HG02885 (cell line): Measurements from ENCODE around the gene PCGF6.

Experiments
- ATAC-seq: cut with Tn5 transposase; IDR thresholded peaks from one replicate; pipeline ENCODE4 v1.9.1; 2021; ENCODE audit warnings: mild to moderate bottlenecking; ENCODE audit not compliant: unreplicated experiment, poor library complexity

PCGF6 gene

DNA sequence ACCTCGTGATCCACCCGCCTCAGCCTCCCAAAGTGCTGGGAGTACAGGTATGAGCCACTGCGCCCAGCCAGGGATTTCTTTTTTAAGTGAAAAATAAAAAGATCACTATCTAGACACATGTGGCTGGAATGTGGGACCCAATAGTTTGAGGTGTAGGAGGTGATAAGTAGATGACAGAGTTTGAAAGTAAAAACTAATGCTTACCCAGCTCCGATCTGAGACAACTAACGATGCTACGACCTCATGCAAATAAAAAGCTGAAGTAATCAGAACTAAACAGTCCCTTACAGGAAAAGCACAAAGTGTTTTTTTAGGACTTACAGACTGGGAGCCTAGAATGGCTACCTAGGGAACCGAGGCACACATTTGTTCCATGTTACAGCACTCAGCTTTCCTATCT, 23.0 kb downstream of the PCGF6 start:
- no peak for ATAC-seq

DNA sequence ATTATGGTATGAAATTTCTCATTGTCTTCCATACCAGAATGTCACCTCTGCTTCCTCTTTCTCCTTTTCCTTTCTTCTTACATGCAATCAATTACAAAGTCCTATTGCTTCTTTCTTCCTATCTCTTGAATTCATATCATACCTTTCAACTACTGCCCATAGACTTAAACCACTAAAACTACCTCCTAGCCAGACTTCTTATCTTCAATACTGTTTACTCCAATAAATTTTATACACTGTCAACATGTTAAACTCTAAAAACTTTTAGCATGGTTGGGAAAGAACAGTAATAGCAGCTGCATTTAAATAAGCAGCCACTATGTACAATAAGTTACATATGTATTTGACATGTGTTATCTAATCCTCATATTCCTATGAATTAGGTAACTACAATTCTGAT, 34.9 kb downstream of the PCGF6 start:
- ATAC-seq: no peak

- no peak for ATAC-seq
Observed at GRCh38 chr10:103310197-103310596, 40.7 kb downstream of the PCGF6 start.

GRCh38 chr10:103307594-103307993, 43.3 kb downstream of the PCGF6 start:
- no peak for ATAC-seq

- no peak for ATAC-seq
Observed at GRCh38 chr10:103295374-103296015, 55.4 kb downstream of the PCGF6 start.

- no peak for ATAC-seq
Observed at GRCh38 chr10:103291588-103291987, 59.4 kb downstream of the PCGF6 start.

DNA sequence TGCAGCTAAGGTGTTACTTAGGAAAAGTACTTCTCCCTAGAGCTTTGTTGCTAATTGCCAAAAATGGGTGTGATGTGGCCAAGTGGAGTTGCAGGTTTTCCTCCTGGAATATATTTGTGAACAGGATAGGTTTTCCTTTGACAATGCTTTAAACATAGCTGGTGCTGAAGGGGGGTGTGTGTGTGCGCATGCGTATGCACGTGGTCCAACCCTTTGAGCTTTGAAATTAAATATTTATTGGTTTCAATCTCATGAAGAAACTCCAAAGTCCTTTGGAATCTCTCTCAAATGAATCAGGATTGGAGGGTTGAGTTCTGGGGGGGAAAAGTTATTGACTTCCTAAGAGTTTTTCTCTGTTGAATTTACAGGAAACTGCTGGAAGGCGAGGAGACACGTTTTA, 62.9 kb downstream of the PCGF6 start:
- ATAC-seq: no peak

DNA sequence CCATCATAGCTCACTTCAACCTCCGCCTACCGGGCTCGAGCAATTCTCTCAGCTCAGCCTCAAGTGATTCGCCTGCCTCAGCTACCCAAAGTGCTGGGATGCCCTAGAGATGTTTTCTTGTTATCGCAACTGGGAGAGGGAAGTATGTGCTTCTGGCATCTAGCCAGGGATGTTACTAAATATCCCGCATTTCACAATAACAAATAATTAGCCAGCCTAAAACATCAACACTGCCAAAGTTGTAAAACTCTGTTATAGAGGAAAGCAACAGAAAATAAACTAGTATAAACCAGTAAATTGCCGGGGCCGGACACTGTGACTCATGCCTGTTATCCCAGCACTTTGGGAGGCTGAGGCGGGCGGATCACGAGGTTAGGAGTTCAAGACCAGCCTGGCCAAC, 66.8 kb downstream of the PCGF6 start:
- no peak for ATAC-seq

GRCh38 chr10:103282961-103283360, 68.0 kb downstream of the PCGF6 start:
- ATAC-seq: no peak

DNA sequence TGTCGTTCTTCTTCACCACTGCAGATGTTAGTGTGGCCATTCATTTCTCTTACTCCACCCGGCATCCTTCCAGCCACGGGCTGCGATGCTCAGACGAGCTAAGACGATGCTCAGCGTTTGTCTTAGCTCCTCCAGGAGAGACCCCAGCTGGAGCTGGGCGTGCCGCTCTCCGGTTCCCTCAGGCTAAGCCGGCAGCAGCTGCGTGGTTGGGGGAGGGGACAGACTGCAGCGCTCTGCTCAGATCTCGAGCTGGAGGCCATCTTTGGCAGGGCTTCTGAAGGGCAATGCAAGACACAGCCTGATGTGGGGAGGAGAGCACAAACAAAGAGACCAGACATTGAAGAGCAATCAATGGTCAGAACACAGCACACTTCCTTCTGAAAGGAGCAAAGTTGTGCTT, 69.2 kb downstream of the PCGF6 start:
- ATAC-seq: no peak

- no peak for ATAC-seq
Observed at GRCh38 chr10:103280506-103280905, 70.4 kb downstream of the PCGF6 start.

GRCh38 chr10:103280031-103280430, 70.9 kb downstream of the PCGF6 start:
- ATAC-seq: no peak

GRCh38 chr10:103278862-103279298, 72.1 kb downstream of the PCGF6 start:
- ATAC-seq: no peak

GRCh38 chr10:103278537-103278823, 72.5 kb downstream of the PCGF6 start:
- ATAC-seq: no peak

- ATAC-seq: no peak
Observed at GRCh38 chr10:103277713-103278536, 73.0 kb downstream of the PCGF6 start.

DNA sequence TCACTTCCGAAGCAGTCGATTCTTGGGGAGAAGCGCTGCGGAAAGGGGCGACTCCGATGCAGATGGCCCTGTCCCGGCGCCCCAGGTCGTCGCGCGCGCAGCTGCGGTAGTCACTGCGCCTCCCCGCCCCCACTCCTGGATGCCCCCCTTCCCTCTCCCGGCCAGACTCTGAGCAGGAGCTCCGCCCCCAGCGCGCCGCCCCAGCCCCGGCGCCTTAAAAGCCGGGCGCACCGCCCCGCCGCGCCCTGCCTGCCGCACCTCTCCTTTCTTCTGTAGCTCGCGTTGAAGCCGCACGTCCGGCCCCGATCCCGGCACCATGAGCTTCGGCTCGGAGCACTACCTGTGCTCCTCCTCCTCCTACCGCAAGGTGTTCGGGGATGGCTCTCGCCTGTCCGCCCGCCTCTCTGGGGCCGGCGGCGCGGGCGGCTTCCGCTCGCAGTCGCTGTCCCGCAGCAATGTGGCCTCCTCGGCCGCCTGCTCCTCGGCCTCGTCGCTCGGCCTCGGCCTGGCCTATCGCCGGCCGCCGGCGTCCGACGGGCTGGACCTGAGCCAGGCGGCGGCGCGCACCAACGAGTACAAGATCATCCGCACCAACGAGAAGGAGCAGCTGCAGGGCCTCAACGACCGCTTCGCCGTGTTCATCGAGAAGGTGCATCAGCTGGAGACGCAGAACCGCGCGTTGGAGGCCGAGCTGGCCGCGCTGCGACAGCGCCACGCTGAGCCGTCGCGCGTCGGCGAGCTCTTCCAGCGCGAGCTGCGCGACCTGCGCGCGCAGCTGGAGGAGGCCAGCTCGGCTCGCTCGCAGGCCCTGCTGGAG, 73.8 kb downstream of the PCGF6 start, which contains the start of gene INA:
INA (plus strand) TSS at position 243 of the 817 bp plus-strand sequence; CDS start at position 317, 74 bp downstream.
- ATAC-seq: peak; percentile 52

GRCh38 chr10:103276251-103276895, 74.6 kb downstream of the PCGF6 start:
- ATAC-seq: no peak

GRCh38 chr10:103273041-103273441, 77.9 kb downstream of the PCGF6 start:
- no peak for ATAC-seq

DNA sequence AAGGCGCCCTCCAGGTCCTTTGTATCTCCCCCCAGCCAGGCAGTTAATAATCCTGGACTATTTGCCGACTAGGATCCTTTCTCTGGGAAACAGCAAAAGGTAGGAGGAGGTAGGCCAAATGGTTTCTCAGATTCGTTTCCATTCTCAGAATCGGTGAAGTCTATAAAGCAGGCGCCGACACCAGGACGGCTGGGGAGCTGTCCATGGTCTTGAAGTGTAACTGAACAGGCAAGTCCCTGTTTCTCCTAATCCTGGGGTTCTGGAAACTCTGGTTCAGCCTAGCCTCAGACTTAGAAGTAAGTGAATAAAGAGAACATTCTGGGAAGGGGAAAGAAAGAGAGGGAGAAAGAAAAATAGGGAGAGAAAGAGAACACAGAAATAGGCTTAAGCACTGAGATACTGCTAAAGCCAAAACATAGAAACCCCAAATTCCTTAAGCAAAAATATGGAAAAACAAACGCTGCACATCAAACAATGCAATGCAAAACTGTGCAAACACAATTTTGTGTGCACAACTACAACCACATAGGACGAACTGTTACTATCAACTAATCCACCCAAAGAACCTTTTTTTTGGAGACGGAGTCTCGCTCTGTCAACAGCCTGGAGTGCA, 85.1 kb downstream of the PCGF6 start:
- no peak for ATAC-seq

GRCh38 chr10:103262229-103262628, 88.7 kb downstream of the PCGF6 start:
- no peak for ATAC-seq
